Activated CD8-positive, alpha-beta T cell treated with anti-CD3 and anti-CD28 coated beads, Interleukin-2, amount 10 ng/mL, durations not matched to agents 7 days and 5 days (primary cell): ENCODE measurements around the gene SPIRE2. TPM values are rescaled to one million over a fixed set of nuclear protein-coding genes. Genes with fewer than 3 reads are reported as not detected.
A peak's percentile ranks its signal among the peaks of the same experiment; 100 is the strongest.
"Not testable (repeated sequence)": the region's sequence is repeated elsewhere in the genome, so short reads cannot be mapped to it uniquely, and the experiment has no call there.

ENCODE experiments used
- ATAC-seq: fragments of 150-1000 bp; cut with Tn5 transposase; one replicate; pipeline ENCODE4 v1.10.0; 2021; ENCODE audit warnings: moderate library complexity
- CTCF ChIA-PET: fragments of 350-600 bp; sonication (Branson Sonifier 250); formaldehyde crosslinking; loops from one replicate; lab custom pipeline; 2021; ENCODE audit warnings: antibody characterized with exemption; lab: Charles Lee
- POLR2A ChIA-PET: fragments of 350-600 bp; sonication (Branson Sonifier 250); formaldehyde crosslinking; loops from one replicate; lab custom pipeline; 2021; ENCODE audit warnings: antibody characterized with exemption; lab: Charles Lee
- DNase-seq: peaks from one replicate; pipeline ENCODE4 v3.0.0-alpha.2; 2020
- H3K27ac Mint-ChIP-seq: one replicate; pipeline ENCODE4 v1.8.0; 2021; ENCODE audit warnings: mild to moderate bottlenecking, mixed read lengths
- H3K27me3 Mint-ChIP-seq: one replicate; pipeline ENCODE4 v1.8.0; 2021; ENCODE audit warnings: low read depth, mixed read lengths
- H3K36me3 Mint-ChIP-seq: one replicate; pipeline ENCODE4 v1.8.0; 2021; ENCODE audit warnings: low read depth, mixed read lengths
- H3K4me1 Mint-ChIP-seq: one replicate; pipeline ENCODE4 v1.8.0; 2021; ENCODE audit warnings: low read depth, mixed read lengths
- H3K4me3 Mint-ChIP-seq: one replicate; pipeline ENCODE4 v1.8.0; 2021; ENCODE audit warnings: mild to moderate bottlenecking, mixed read lengths
- H3K9me3 Mint-ChIP-seq: one replicate; pipeline ENCODE4 v1.8.0; 2022; ENCODE audit warnings: mixed read lengths; ENCODE audit not compliant: insufficient read depth
- total RNA-seq, 2 experiments: library from RNA; stranded (reverse); gene quantifications; one replicate each; pipeline ENCODE4 v1.2.3, GENCODE V29; 2021

The SPIRE2 gene
- total RNA-seq, 2 experiments from 2014 or later, result 0.08 TPM; not detected in 1

GRCh38 chr16:89791278-89791995 is 36.8 kb upstream of the SPIRE2 start:
- Mint-ChIP-seq H3K27me3 (no peaks in the 10 kb centered on the region), H3K9me3 (no peaks in the 10 kb centered on the region), H3K36me3 (peaks cover 63% of the 10 kb centered on the region), H3K27ac (no peak overlapping the region), H3K4me3 (no peak overlapping the region), H3K4me1 (peaks cover 13% of the 10 kb centered on the region)
- CTCF ChIA-PET, result interaction anchor here (1.2 to 10.5 kb wide), 4 partner anchors 61 to 92 kb away, joined by 3 to 116 read pairs (median 18); no protein-coding TSS in a partner anchor
- POLR2A ChIA-PET, result no interaction called here
- DNase-seq, result no peak
- no peak for ATAC-seq

GRCh38 chr16:89793092-89793491 is 35.2 kb upstream of the SPIRE2 start:
- DNase-seq, result peak; percentile 55
- H3K9me3 Mint-ChIP-seq, H3K27me3 Mint-ChIP-seq, H3K27ac Mint-ChIP-seq, POLR2A ChIA-PET, H3K4me1 Mint-ChIP-seq, ATAC-seq, H3K4me3 Mint-ChIP-seq: not testable (repeated sequence)
- CTCF ChIA-PET, result interaction anchor here (0.9 to 10.5 kb wide), 12 partner anchors 8 to 96 kb away, joined by 3 to 116 read pairs (median 6); no protein-coding TSS in a partner anchor
- H3K36me3 Mint-ChIP-seq, result peaks cover 54% of the 10 kb centered on the region

GRCh38 chr16:89793955-89794354 is 34.3 kb upstream of the SPIRE2 start:
- ChIA-PET POLR2A (interaction anchor here (0.7 to 1.1 kb wide), 2 partner anchors 25 to 80 kb away, joined by 3 read pairs; no protein-coding TSS in a partner anchor), CTCF (interaction anchor here (0.9 to 10.5 kb wide), 12 partner anchors 10 to 113 kb away, joined by 3 to 116 read pairs (median 6); no protein-coding TSS in a partner anchor)
- Mint-ChIP-seq H3K27me3 (no peaks in the 10 kb centered on the region), H3K27ac (no peak overlapping the region), H3K9me3 (no peaks in the 10 kb centered on the region), H3K36me3 (peaks cover 58% of the 10 kb centered on the region), H3K4me1 (peaks cover 2% of the 10 kb centered on the region), H3K4me3 (no peak overlapping the region)
- ATAC-seq (no peak), DNase-seq (no peak)

GRCh38 chr16:89795676-89796075 is 32.6 kb upstream of the SPIRE2 start:
- no peaks in the 10 kb centered on the region for H3K27me3 Mint-ChIP-seq
- ChIA-PET POLR2A (no interaction called here), CTCF (no interaction called here)
- no peak for DNase-seq
- no peak for ATAC-seq
- H3K4me1 Mint-ChIP-seq, result peaks cover 2% of the 10 kb centered on the region
- H3K36me3 Mint-ChIP-seq, result peaks cover 63% of the 10 kb centered on the region
- H3K27ac Mint-ChIP-seq, result no peak overlapping the region
- no peaks in the 10 kb centered on the region for H3K9me3 Mint-ChIP-seq
- no peak overlapping the region for H3K4me3 Mint-ChIP-seq

GRCh38 chr16:89796104-89796503 is 32.2 kb upstream of the SPIRE2 start:
- Mint-ChIP-seq H3K36me3 (peaks cover 59% of the 10 kb centered on the region), H3K4me3 (no peak overlapping the region), H3K9me3 (no peaks in the 10 kb centered on the region), H3K27me3 (no peaks in the 10 kb centered on the region), H3K27ac (no peak overlapping the region), H3K4me1 (peaks cover 2% of the 10 kb centered on the region)
- CTCF ChIA-PET, result no interaction called here
- no peak for ATAC-seq
- DNase-seq, result no peak
- POLR2A ChIA-PET, result no interaction called here

- Mint-ChIP-seq H3K9me3 (no peaks in the 10 kb centered on the region), H3K4me1 (peaks cover under 1% of the 10 kb centered on the region), H3K27me3 (no peaks in the 10 kb centered on the region), H3K36me3 (peaks cover 51% of the 10 kb centered on the region), H3K27ac (no peak overlapping the region), H3K4me3 (no peak overlapping the region)
- ATAC-seq, result no peak
- ChIA-PET POLR2A (no interaction called here), CTCF (no interaction called here)
- no peak for DNase-seq
Observed at GRCh38 chr16:89798126-89798525, 30.1 kb upstream of the SPIRE2 start.

GRCh38 chr16:89798832-89799370 is 29.4 kb upstream of the SPIRE2 start:
- Mint-ChIP-seq H3K27me3 (no peaks in the 10 kb centered on the region), H3K9me3 (no peaks in the 10 kb centered on the region), H3K27ac (no peak overlapping the region), H3K4me1 (no peaks in the 10 kb centered on the region), H3K36me3 (peaks cover 52% of the 10 kb centered on the region), H3K4me3 (no peak overlapping the region)
- CTCF ChIA-PET, result no interaction called here
- ATAC-seq, result no peak
- DNase-seq, result no peak
- POLR2A ChIA-PET, result no interaction called here

GRCh38 chr16:89801800-89802199 is 26.5 kb upstream of the SPIRE2 start:
- CTCF ChIA-PET, result interaction anchor here (1.5 kb wide), 1 partner anchor 101 kb away, joined by 4 read pairs; the partner anchor contains the start of gene SPATA2L

GRCh38 chr16:89805136-89805905 is 23.0 kb upstream of the SPIRE2 start:
- ATAC-seq, result no peak
- no peak overlapping the region for H3K4me3 Mint-ChIP-seq
- H3K27ac Mint-ChIP-seq, result no peak overlapping the region
- POLR2A ChIA-PET, result no interaction called here
- no peaks in the 10 kb centered on the region for H3K27me3 Mint-ChIP-seq
- H3K36me3 Mint-ChIP-seq, result peaks cover 47% of the 10 kb centered on the region
- CTCF ChIA-PET, result no interaction called here
- H3K4me1 Mint-ChIP-seq, result no peaks in the 10 kb centered on the region
- H3K9me3 Mint-ChIP-seq, result no peaks in the 10 kb centered on the region
- no peak for DNase-seq

More at GRCh38 chr16:89801800-89802199, 26.5 kb upstream of the SPIRE2 start:
- no peak overlapping the region for H3K27ac Mint-ChIP-seq
- DNase-seq (no peak), ATAC-seq (no peak)
- POLR2A ChIA-PET, result interaction anchor here (0.5 kb wide), 1 partner anchor 59 kb away, joined by 3 read pairs; no protein-coding TSS in a partner anchor
- no peaks in the 10 kb centered on the region for H3K4me1 Mint-ChIP-seq
- H3K4me3 Mint-ChIP-seq, result no peak overlapping the region
- no peaks in the 10 kb centered on the region for H3K27me3 Mint-ChIP-seq
- H3K9me3 Mint-ChIP-seq, result no peaks in the 10 kb centered on the region
- H3K36me3 Mint-ChIP-seq, result peaks cover 51% of the 10 kb centered on the region

- H3K27me3 Mint-ChIP-seq, CTCF ChIA-PET, POLR2A ChIA-PET: not testable (repeated sequence)
Observed at GRCh38 chr16:89806589-89807193, 21.6 kb upstream of the SPIRE2 start.

GRCh38 chr16:89808475-89808874 is 19.8 kb upstream of the SPIRE2 start:
- Mint-ChIP-seq H3K27me3 (no peaks in the 10 kb centered on the region), H3K9me3 (no peaks in the 10 kb centered on the region), H3K4me3 (no peak overlapping the region), H3K36me3 (peaks cover 38% of the 10 kb centered on the region), H3K4me1 (peaks cover 5% of the 10 kb centered on the region), H3K27ac (no peak overlapping the region)
- ATAC-seq (no peak), DNase-seq (no peak)
- ChIA-PET POLR2A (no interaction called here), CTCF (interaction anchor here (1.6 kb wide), 1 partner anchor 102 kb away, joined by 4 read pairs; no protein-coding TSS in a partner anchor)

More at GRCh38 chr16:89806589-89807193, 21.6 kb upstream of the SPIRE2 start:
- H3K9me3 Mint-ChIP-seq, ATAC-seq, H3K4me3 Mint-ChIP-seq, DNase-seq, H3K4me1 Mint-ChIP-seq, H3K27ac Mint-ChIP-seq: not testable (repeated sequence)
- peaks cover 51% of the 10 kb centered on the region for H3K36me3 Mint-ChIP-seq
